GM18526 (cell line): ENCODE data around the gene R3HDM4.

ENCODE experiments used
- POLR2A ChIP-seq: IDR thresholded peaks from 3 replicates; pipeline ENCODE4 v1.6.1; 2011; ENCODE audit not compliant: insufficient read length; ENCODE audit errors: extremely low read depth

The R3HDM4 gene

DNA sequence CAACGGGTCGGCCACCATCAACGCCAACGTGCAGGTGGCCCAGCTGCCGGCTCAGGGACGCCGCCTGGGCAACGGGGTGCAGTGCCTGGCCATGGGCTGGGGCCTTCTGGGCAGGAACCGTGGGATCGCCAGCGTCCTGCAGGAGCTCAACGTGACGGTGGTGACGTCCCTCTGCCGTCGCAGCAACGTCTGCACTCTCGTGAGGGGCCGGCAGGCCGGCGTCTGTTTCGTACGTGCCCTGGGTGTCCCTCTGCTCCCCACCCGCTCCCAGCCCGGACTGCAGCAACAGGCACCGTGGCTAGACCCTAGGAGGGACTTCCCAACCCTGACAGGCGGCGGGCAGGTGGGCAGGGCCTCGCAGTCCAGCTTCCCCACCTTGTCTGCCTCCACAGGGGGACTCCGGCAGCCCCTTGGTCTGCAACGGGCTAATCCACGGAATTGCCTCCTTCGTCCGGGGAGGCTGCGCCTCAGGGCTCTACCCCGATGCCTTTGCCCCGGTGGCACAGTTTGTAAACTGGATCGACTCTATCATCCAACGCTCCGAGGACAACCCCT, 57.4 kb downstream of the R3HDM4 start:
- no peak for TF ChIP-seq POLR2A

DNA sequence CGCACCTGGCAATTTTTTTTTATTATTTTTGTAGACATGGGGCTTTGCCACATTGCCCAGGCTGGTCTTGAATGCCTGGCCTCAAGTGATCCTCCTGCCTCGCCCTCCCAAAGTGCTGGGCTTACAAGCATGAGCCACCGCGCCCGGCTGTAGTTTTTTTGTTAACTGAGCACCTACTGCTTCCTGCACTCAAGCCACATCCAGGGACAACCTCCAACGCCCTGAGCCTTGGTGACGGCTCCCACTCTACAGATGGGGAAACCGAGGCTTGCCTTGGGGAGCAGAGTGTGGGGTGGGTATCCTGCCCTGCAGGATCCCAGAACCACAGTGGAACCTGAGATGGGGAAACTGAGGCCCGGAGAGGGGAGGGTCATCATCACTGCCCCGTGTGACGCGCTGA, 57.9 kb downstream of the R3HDM4 start:
- TF ChIP-seq POLR2A, result no peak

DNA sequence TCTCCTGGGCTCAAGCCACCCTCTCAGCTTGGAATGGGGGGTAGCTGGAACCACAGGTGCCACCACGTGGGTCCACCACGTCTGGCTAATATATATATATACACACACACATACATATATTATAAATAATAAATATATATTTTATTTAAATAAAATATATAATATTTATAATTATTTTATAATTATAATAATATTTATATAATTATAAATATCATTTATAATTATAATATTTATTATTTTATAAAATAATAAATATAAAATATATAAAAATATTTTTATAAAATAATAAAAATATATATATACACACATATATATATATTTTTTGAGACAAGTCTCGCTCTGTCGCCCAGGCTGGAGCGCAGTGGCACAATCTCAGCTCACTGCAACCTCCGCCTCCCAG, 58.5 kb downstream of the R3HDM4 start:
- TF ChIP-seq POLR2A, result no peak

DNA sequence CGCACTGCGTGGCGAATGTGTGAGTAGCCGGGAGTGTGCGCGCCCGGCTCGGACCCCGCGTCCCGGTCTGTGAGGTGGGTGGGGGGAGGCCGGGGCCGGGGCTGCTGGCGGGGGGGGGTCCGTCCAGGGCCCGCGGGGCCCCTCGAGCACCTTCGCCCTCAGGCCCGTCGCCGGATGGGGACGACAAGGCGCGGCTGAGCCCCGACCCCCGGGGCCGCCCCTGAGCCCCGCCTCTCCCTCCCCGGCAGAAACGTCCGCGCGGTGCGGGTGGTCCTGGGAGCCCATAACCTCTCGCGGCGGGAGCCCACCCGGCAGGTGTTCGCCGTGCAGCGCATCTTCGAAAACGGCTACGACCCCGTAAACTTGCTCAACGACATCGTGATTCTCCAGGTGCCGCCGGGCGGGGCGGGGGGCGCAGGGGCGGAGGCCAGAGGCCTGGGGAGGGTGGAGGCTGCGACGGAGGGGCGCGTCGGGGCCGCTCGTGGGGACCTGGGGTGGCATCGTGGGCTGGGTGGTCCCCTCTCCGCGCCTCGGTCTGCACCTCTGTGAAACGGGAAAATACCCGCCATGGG, 59.9 kb downstream of the R3HDM4 start:
- no peak for TF ChIP-seq POLR2A

DNA sequence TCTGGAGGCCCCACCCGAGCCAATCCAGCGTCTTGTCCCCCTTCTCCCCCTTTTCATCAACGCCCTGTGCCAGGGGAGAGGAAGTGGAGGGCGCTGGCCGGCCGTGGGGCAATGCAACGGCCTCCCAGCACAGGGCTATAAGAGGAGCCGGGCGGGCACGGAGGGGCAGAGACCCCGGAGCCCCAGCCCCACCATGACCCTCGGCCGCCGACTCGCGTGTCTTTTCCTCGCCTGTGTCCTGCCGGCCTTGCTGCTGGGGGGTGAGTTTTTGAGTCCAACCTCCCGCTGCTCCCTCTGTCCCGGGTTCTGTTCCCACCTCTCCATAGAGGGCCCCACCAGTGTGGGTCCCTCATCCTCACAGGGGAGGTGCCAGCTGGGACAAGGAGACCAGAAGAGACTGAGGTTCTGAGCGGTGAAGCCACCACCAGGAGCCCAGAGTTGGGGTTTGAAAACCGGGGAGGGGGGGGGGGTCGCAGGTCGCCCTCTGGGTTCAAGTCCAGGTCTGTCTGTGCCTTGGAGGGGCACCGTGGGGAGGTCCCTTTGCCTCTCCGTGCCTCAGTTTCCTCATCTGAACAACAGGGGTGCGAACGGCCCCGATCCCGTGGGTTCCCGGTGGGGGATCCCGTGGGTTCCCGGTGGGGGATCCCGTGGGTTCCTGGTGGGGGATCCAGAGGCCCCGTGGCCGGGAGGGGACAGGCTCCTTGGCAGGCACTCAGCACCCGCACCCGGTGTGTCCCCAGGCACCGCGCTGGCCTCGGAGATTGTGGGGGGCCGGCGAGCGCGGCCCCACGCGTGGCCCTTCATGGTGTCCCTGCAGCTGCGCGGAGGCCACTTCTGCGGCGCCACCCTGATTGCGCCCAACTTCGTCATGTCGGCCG, 60.6 kb downstream of the R3HDM4 start, which contains the start of gene ELANE:
Gene ELANE, plus strand, starts transcription at position 168 of the 878 bp plus-strand sequence. Its CDS starts 26 bp downstream, at position 194.
- no peak for TF ChIP-seq POLR2A

DNA sequence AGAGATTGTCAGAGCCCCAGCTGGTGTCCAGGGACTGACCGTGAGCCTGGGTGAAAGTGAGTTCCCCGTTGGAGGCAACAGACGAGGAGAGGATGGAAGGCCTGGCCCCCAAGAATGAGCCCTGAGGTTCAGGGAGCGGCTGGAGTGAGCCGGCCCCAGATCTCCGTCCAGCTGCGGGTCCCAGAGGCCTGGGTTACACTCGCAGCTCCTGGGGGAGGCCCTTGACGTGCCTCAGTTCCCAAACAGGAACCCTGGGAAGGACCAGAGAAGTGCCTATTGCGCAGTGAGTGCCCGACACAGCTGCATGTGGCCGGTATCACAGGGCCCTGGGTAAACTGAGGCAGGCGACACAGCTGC, 62.1 kb downstream of the R3HDM4 start:
- no peak for TF ChIP-seq POLR2A

DNA sequence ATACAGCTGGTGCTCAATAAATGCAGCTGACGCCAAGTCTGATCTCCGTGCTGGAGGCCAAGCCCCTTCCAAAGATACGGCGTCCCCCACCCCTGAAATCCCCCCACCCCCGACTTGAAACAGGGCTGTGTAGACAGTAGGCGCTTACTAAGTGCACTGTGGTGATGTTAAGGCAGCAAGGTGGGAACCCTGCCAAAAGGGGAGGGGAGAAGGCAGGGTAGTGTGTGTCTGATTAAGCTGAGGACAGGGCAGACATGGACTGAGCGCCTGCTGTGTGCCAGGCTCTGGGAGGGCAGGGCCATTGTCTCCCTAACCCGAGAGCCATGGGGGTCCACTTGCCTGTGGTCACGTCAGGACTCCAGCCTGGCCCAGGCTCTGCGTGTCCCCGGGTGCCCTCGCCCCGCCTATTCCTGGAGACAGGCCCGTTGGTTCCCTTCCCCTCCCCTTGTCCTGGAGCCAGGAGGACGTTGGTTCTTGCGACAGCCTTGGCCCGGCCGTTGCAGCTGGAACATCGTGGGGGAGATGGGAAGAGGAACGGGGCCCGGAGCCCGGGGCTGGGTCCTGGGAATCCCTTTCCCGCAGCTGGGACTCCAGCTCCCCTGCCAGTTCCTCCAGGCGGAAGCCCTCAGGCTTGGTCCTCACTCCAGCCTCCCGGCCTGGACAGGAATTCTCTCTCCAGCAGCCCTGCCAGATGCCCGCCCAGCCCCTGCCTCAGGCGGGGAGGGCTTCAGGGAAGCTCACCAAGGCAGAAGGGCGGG, 62.6 kb downstream of the R3HDM4 start:
- TF ChIP-seq POLR2A, result no peak

DNA sequence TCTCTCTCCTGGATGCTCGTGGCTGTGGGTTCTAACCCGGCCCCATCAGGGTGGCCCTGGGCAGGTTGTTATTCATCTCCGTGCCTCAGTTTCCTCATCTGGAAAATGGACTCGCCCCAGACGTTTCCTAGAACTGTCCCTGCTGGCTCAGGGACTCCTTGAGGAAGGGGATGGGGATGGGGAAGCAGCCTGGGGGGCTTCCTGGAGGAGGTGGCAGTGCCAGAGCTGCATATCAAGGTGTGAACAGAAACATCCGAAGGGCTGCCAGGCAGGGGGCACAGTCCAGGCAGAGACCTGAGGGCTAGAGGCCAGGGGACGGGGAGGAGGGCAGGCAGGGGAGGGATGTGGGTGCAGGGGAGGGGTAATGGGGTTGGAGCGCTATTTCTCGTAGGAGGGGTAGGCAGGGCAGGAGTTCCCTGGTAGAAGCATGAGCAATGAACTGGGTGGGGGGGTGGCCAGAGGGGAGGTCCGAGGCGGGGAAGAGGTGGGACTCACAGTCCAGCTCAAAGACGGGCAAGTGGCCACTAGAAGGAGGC, 64.6 kb downstream of the R3HDM4 start:
- TF ChIP-seq POLR2A, result no peak
